ENCODE results near the gene ZNF350.
"Not testable (repeated sequence)": the region's sequence is repeated elsewhere in the genome, so short reads cannot be mapped to it uniquely, and the experiment has no call there.

Gene ZNF350

DNA sequence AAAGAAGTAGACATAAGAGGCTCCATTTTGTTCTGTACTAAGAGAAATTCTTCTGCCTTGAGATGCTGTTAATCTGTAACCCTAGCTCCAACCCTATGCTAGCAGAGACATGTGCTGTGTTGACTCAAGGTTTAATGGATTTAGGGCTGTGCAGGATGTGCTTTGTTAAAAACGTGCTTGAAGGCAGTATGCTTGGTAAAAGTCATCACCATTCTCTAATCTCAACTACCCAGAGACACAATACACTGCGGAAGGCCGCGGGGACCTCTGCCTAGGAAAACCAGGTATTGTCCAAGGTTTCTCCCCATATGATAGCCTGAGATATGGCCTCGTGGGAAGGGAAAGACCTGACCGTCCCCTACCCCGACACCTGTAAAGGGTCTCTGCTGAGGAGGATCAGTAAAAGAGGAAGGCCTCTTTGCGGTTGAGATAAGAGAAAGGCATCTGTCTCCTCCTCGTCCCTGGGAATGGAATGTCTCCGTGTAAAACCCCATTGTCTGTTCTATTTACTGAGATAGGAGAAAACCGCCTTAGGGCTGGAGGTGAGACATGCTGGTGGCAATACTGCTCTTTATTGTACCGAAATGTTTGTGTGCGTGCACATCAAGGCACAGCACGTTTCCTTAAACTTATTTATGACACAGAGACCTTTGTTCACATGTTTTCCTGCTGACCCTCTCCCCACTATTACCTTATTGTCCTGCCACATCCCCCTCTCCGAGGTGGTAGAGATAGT lies 39.8 kb upstream of the ZNF350 start:
- H3K27me3 ChIP-seq (ENCODE audit: insufficient read depth, low read length); H2AK5ac ChIP-seq (ENCODE audit: low read length); H3K23ac ChIP-seq (ENCODE audit: low read length); H4K12ac ChIP-seq (ENCODE audit: low read depth, low read length); H2BK12ac ChIP-seq (ENCODE audit: low read length); H4K8ac ChIP-seq (ENCODE audit: low read depth, low read length); H3K9ac ChIP-seq (ENCODE audit: low read length); H4K91ac ChIP-seq (ENCODE audit: low read depth, low read length); H3K18ac ChIP-seq (ENCODE audit: low read length); H2AFZ ChIP-seq (ENCODE audit: insufficient read depth, low read length, poor library complexity); H3K4ac ChIP-seq (ENCODE audit: low read depth, low read length); H3K9me3 ChIP-seq (ENCODE audit: insufficient read depth, low read depth, low read length); H3K14ac ChIP-seq (ENCODE audit: low read length); H2BK120ac ChIP-seq (ENCODE audit: insufficient read depth, low read length, poor library complexity); H3K4me3 ChIP-seq (ENCODE audit: low read depth, low read length); H3K79me2 ChIP-seq (ENCODE audit: control insufficient read depth, insufficient read depth, low read length, poor library complexity): not testable (repeated sequence)
- WGBS (ENCODE audit: extremely low coverage, insufficient coverage, insufficient read length) = no CpG with 5 or more reads among the region's 15 CpGs
- peaks cover 11% of the 10 kb centered on the region for H3K79me1 ChIP-seq (ENCODE audit: low read length)
- H3K36me3 ChIP-seq (ENCODE audit: control insufficient read depth in 1 of 2, insufficient read depth in 2 of 2, low read length in 2 of 2) = peaks cover 20 to 25% of the 10 kb centered on the region in 2 experiments
- peak overlapping the region; percentile 43 for H3K4me2 ChIP-seq (ENCODE audit: low read length)
- peaks cover 4 to 11% of the 10 kb centered on the region in 2 experiments for H3K4me1 ChIP-seq (ENCODE audit: control insufficient read depth in 1 of 2, insufficient read depth in 2 of 2, low read length in 2 of 2)
- DNase-seq = peak; percentile 69 to 81
- peak overlapping the region; percentile 68 for H3K27ac ChIP-seq (ENCODE audit: low read depth, low read length)
- H2BK5ac ChIP-seq (ENCODE audit: low read depth, low read length, poor library complexity) = peak overlapping the region; percentile 55

- not testable (repeated sequence) for H3K4ac ChIP-seq (ENCODE audit: low read depth, low read length); H2BK12ac ChIP-seq (ENCODE audit: low read length); H4K12ac ChIP-seq (ENCODE audit: low read depth, low read length); H3K18ac ChIP-seq (ENCODE audit: low read length); H3K9me3 ChIP-seq (ENCODE audit: insufficient read depth, low read depth, low read length); H3K79me2 ChIP-seq (ENCODE audit: control insufficient read depth, insufficient read depth, low read length, poor library complexity); H2AK5ac ChIP-seq (ENCODE audit: low read length); H3K23ac ChIP-seq (ENCODE audit: low read length); H3K14ac ChIP-seq (ENCODE audit: low read length); H3K27ac ChIP-seq (ENCODE audit: low read depth, low read length); H2BK120ac ChIP-seq (ENCODE audit: insufficient read depth, low read length, poor library complexity); H2AFZ ChIP-seq (ENCODE audit: insufficient read depth, low read length, poor library complexity); DNase-seq; H2BK5ac ChIP-seq (ENCODE audit: low read depth, low read length, poor library complexity); H4K8ac ChIP-seq (ENCODE audit: low read depth, low read length); H3K27me3 ChIP-seq (ENCODE audit: insufficient read depth, low read length); H3K4me2 ChIP-seq (ENCODE audit: low read length); H4K91ac ChIP-seq (ENCODE audit: low read depth, low read length); H3K4me3 ChIP-seq (ENCODE audit: low read depth, low read length); H3K9ac ChIP-seq (ENCODE audit: low read length)
- Histone ChIP-seq H3K4me1 (ENCODE audit: control insufficient read depth in 1 of 2, insufficient read depth in 2 of 2, low read length in 2 of 2) (peaks cover 4 to 11% of the 10 kb centered on the region in 2 experiments), H3K79me1 (ENCODE audit: low read length) (peaks cover 11% of the 10 kb centered on the region), H3K36me3 (ENCODE audit: control insufficient read depth in 1 of 2, insufficient read depth in 2 of 2, low read length in 2 of 2) (peaks cover 21 to 34% of the 10 kb centered on the region in 2 experiments)
- WGBS (ENCODE audit: extremely low coverage, insufficient coverage, insufficient read length) = no CpG with 5 or more reads among the region's 4 CpGs
These were observed 37.8 kb upstream of the ZNF350 start for GRCh38 chr19:52024478-52024877.

DNA sequence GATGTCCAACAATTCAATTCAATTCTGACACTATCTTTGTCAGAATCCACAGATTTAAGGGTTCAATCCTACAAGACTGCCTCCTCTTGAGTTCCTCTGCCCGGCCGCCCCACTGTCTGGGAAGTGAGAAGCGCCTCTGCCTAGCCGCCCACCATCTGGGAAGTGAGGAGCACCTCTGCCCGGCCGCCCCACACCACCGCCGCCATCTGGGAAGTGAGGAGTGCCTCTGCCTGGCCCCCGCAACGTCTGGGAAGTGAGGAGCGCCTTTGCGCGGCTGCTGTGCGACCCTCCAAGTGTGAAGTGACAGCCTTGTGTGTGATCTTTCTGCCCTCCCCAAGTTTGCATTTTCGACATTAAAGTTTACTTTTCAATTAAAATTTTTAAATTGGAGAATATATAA lies 35.6 kb upstream of the ZNF350 start:
- no peaks in the 10 kb centered on the region for H3K9me3 ChIP-seq (ENCODE audit: insufficient read depth, low read depth, low read length)
- no peak overlapping the region for H3K4ac ChIP-seq (ENCODE audit: low read depth, low read length)
- H3K9ac ChIP-seq (ENCODE audit: low read length) = no peak overlapping the region
- no peak overlapping the region for H2AFZ ChIP-seq (ENCODE audit: insufficient read depth, low read length, poor library complexity)
- no peak overlapping the region for H3K23ac ChIP-seq (ENCODE audit: low read length)
- no peak for DNase-seq
- no peak overlapping the region for H2BK120ac ChIP-seq (ENCODE audit: insufficient read depth, low read length, poor library complexity)
- H4K91ac ChIP-seq (ENCODE audit: low read depth, low read length) = no peak overlapping the region
- H2BK12ac ChIP-seq (ENCODE audit: low read length) = no peak overlapping the region
- H3K14ac ChIP-seq (ENCODE audit: low read length) = no peak overlapping the region
- no CpG with 5 or more reads among the region's 15 CpGs for WGBS (ENCODE audit: extremely low coverage, insufficient coverage, insufficient read length)
- no peaks in the 10 kb centered on the region for H3K79me2 ChIP-seq (ENCODE audit: control insufficient read depth, insufficient read depth, low read length, poor library complexity)
- no peak overlapping the region for H4K12ac ChIP-seq (ENCODE audit: low read depth, low read length)
- H3K36me3 ChIP-seq (ENCODE audit: control insufficient read depth in 1 of 2, insufficient read depth in 2 of 2, low read length in 2 of 2) = peaks cover 27 to 46% of the 10 kb centered on the region in 2 experiments
- H4K8ac ChIP-seq (ENCODE audit: low read depth, low read length) = no peak overlapping the region
- H3K27me3 ChIP-seq (ENCODE audit: insufficient read depth, low read length) = no peaks in the 10 kb centered on the region
- H3K4me2 ChIP-seq (ENCODE audit: low read length) = no peak overlapping the region
- no peak overlapping the region for H3K18ac ChIP-seq (ENCODE audit: low read length)
- no peaks in the 10 kb centered on the region for H3K79me1 ChIP-seq (ENCODE audit: low read length)
- H3K4me3 ChIP-seq (ENCODE audit: low read depth, low read length) = no peak overlapping the region
- peaks cover 4 to 8% of the 10 kb centered on the region in 2 experiments for H3K4me1 ChIP-seq (ENCODE audit: control insufficient read depth in 1 of 2, insufficient read depth in 2 of 2, low read length in 2 of 2)
- no peak overlapping the region for H2AK5ac ChIP-seq (ENCODE audit: low read length)
- H3K27ac ChIP-seq (ENCODE audit: low read depth, low read length) = no peak overlapping the region
- no peak overlapping the region for H2BK5ac ChIP-seq (ENCODE audit: low read depth, low read length, poor library complexity)

GRCh38 chr19:52020506-52020905 lies 33.9 kb upstream of the ZNF350 start:
- Histone ChIP-seq H3K4me3 (ENCODE audit: low read depth, low read length) (no peak overlapping the region), H3K23ac (ENCODE audit: low read length) (no peak overlapping the region), H4K8ac (ENCODE audit: low read depth, low read length) (no peak overlapping the region), H3K18ac (ENCODE audit: low read length) (no peak overlapping the region), H3K9ac (ENCODE audit: low read length) (no peak overlapping the region), H2BK5ac (ENCODE audit: low read depth, low read length, poor library complexity) (no peak overlapping the region), H4K12ac (ENCODE audit: low read depth, low read length) (no peak overlapping the region), H3K36me3 (ENCODE audit: control insufficient read depth in 1 of 2, insufficient read depth in 2 of 2, low read length in 2 of 2) (peaks cover 28 to 58% of the 10 kb centered on the region in 2 experiments), H3K27me3 (ENCODE audit: insufficient read depth, low read length) (no peaks in the 10 kb centered on the region), H2BK120ac (ENCODE audit: insufficient read depth, low read length, poor library complexity) (no peak overlapping the region), H3K4me2 (ENCODE audit: low read length) (no peak overlapping the region), H2BK12ac (ENCODE audit: low read length) (no peak overlapping the region), H3K14ac (ENCODE audit: low read length) (no peak overlapping the region), H3K4me1 (ENCODE audit: control insufficient read depth in 1 of 2, insufficient read depth in 2 of 2, low read length in 2 of 2) (no peaks in the 10 kb centered on the region), H3K9me3 (ENCODE audit: insufficient read depth, low read depth, low read length) (no peaks in the 10 kb centered on the region), H3K4ac (ENCODE audit: low read depth, low read length) (no peak overlapping the region), H3K27ac (ENCODE audit: low read depth, low read length) (no peak overlapping the region), H4K91ac (ENCODE audit: low read depth, low read length) (no peak overlapping the region), H3K79me1 (ENCODE audit: low read length) (no peaks in the 10 kb centered on the region), H2AFZ (ENCODE audit: insufficient read depth, low read length, poor library complexity) (no peak overlapping the region), H2AK5ac (ENCODE audit: low read length) (no peak overlapping the region), H3K79me2 (ENCODE audit: control insufficient read depth, insufficient read depth, low read length, poor library complexity) (no peaks in the 10 kb centered on the region)
- WGBS (ENCODE audit: extremely low coverage, insufficient coverage, insufficient read length) = no CpG with 5 or more reads among the region's 4 CpGs
- no peak for DNase-seq

Measured in trophoblast cell (in vitro differentiated cells and primary cell).